ENCODE results near the gene RETREG2.

RETREG2 gene

DNA sequence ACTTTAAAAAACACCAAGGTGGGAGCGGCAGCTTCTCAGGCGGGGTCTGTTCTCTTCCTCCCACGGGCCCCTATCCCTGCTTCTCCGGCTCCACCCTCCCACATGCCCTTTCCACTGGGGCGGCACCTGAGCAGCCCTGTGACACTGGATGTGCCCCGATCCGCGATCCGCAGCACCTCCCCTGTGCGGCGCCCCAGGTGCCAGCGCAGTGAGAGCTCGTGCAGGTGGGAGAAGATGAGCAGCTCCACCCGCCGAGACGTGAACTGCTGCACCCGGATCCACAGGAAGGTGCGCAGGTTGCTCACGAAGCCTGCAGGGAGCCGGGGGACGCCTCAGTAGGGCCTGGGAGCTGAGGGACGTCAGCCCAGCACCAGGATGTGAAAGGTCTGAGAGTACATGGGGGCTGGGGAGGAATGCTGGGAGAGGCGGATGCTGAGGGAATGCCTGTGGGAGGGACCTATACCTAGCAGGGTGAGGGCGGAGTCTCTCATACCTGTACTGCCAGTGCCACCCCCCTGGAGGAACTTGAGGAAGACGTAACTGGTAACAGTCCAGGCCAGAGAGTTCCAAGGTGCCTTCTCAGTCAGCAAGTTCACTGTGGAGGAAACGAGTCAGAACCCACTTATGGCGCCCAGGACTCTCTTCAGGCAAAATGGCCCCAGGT lies 37.9 kb downstream of the RETREG2 start:
- DNase-seq (ENCODE audit: low spot score) = no peak

DNA sequence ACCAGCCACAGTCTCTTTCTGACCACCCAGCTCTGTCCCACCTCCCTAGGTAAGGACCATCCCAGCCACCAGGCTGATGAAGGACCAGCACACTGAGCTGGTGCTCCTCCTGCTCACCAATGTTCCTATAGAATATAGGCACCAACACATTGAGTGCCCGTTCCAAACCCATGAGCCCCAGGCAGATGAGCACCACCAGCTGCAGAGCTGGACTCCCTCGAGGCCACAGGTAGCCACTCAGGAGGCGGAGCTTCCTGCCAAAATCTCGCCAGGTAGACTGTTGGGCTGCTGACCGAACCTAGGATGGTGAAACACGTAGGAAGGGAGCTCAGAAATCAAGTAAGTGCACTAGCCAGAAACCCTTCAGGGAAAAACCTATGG lies 38.5 kb downstream of the RETREG2 start:
- no peak for DNase-seq (ENCODE audit: low spot score)

DNA sequence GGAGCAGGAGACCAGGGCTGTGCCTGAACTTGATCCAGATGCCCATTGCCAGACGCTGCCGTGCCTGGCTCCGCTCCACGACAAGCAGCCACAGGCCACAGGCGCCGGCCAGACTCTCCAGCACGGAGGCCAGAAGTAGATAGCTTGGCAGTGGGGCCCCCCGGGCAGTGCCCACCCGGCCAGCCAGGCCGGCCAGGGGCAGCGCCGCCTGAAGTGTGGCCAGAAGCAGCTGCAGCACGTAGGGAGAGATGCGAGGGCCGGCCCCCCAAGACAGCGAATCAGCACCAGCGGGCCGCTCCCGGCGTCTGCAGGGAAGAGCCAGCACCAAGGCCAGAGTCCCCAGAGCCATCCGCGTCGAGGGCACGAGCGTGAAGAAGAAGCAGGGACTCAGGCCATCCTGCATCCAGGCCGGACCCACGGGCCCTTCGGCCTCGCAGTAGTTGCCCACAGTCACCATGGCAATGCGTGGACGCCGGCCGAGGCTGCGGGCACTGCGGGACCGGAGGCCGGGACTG lies 40.2 kb downstream of the RETREG2 start:
- peak; percentile 55 for DNase-seq (ENCODE audit: low spot score)

DNA sequence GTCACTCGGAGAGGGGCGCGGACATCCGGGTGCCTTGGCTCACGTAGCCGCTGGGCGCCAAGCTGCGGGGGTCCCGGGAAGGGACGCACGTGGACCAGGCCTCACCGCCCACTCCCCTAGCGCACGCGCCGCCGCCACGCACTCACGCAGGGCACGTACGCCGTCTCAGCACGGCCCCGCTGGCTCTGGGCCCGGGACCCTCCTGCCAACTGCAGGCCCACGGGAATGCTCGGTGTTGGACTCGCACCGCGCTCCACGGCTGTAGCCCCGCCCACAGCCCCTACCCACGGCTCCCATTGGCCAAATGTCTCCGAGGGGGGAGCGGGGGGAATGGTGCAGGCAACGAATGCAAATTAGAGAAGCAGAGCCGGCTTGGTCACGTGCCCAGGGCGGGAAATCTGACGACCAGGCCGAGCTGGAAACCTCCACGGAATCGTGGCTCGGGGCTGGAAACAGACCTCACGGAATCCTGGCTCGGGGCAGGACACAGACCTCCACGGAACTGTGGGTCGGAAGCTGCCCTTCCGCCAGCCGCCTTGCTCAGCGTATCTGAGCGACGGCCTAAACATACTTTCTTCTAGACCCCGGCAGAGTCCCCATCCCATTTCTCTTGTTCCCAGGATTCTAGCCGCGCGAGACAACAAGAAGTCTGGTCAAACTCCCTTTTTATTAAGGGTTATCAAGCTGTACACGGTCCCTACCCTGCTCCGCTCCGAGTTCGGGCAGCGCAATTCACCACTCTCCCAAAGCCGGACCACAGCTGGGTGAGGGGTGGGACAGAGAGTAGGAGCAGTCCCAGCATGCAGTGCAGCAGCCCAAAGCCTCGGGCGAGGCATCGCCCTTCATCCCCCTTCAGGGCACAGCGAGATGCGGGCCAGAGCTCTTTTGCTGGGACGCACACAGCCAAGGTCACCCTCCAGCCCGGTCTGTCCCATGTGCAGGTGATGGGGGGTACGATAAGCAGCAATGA lies 40.9 kb downstream of the RETREG2 start, which contains the start of gene ABCB6:
ABCB6 (minus strand) TSS at position 227 of the 970 bp plus-strand sequence. CDS start 285 bp downstream, outside the sequence.
- DNase-seq (ENCODE audit: low spot score) = peak; percentile 94

DNA sequence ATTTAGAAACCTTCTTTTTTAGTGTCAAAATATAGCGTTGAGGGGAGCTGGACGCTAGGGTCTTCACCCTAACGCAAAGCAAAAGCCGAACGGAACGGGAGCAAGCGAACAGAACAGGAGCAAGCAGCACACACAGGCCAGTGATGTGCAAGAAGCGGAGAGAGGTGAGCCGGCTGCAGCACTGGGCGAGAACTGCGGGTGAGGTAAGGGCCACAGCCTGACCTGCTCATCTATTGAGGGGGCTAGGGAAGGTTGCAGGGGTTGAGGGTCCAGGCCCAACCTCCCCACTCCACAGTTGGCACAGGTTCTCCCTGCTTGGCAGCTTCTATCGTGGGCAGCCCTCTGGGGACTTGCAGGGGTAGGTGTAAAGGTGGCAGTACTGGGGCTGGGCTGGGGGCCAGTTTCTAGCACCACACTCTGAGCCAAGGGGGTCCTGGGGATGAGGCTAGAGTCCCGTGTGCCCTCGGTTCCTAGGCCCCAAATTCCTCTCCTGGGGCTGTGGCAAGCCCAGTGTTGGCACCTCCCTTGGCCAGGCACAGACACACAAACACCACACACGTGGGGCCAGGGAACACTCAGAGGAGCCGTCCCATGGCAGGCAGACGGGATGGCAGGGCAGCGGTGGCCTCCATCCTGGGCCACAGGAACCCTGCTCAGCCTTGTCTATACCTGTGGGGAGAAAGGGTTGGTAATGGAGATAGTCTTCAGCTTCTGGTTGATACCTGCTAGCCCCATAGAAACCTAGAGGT lies 41.9 kb downstream of the RETREG2 start:
- no peak for DNase-seq (ENCODE audit: low spot score)

DNA sequence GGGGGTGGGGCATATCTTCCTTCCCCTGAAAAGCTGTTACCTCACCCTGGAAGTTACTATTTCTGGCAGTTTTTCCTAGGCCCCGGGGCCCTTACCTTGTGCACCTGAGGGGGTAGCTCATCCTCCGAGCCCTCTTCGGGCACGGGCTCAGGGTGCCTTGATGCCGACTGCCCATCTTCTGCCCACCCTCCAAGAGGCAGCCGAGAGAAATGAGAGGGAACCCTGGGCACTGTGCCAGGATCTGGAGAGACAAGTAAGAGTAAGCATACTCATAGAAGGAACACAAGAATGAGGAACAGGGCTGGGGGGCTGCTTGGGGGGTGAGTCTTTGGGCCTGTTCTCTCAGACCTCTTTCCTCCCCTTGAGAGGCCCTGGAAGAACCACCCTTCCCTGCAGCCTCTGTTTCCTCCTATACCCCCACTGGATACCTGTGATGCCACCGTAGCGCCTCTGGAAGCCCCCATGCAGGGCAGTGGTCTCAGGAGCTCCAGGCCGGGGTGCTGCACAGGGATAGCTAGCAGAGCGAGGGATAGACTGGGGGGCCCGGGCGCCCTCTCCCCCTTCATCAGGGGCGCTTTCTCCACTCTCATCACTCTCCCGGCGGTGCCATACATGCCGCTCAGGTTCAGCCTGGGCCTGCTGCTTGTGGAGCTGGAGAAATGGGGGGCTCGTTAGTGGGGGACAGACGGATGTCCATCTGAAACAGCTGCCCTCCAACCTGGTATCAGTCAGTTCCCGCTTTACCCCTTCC lies 42.8 kb downstream of the RETREG2 start:
- DNase-seq (ENCODE audit: low spot score) = no peak

DNA sequence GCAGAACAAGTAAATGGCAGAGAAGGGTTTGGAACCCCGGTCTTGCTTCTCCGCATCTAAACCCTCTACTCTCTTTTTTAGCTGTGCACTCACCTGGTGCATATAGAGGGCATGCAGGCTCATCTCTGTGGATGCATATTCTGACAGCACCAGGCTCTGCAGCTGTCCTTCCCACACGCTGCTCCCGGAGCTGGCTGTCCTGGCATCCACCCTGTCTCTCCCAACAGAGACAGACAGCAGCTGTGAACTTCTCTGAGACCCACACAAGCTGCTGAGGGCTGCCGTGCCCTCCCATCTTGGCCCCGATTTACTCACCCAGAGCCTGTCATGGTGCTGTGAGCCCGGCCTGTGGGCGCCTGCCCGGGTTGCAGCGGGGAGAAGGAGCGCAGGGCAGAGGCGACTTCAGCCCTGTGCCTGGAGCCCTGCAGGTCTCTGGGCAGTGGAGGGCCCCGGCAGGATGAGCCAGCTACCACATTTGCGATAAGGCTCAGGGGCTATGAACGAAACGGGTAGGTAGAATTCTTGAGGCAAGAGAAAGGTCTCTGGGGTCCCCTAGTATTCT lies 44.0 kb downstream of the RETREG2 start:
- DNase-seq (ENCODE audit: low spot score) = no peak

DNA sequence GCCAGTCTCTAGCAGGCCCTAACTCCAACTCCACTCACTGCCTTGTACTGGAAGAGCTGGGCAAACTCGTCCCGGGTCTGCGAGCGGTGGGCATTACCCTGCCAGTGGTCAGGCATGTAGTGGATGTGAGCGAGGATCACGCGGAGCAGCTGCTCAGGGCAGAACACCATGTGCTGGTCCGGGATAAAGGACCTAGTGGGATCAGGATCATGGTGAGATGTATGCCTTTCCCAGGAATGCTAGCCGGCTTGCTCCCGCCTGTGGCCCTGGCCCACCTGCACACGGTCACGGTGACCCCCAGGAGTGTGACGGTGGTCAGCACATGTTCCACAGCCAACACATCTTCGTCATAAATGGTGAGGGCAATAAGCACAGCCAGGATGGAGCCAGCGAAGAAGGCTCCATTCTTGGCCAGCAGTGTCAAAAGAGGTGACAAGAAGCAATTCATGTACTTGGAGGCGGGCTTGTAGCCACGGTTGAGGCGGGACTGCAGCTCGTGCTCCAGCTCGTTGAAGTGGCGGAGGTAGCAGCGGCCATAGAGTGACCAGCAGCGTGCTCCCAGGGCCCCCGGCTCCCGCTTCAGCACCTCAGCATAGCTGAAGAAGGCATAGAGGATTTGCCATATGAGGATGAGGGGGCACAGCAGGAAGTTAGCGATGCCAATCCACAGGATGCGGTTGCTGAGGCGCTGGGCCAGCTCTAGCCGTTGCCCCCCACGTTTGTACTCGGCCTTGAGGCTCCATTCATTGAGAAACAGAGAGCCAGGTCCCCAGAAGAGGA lies 45.9 kb downstream of the RETREG2 start:
- no peak for DNase-seq (ENCODE audit: low spot score)

DNA sequence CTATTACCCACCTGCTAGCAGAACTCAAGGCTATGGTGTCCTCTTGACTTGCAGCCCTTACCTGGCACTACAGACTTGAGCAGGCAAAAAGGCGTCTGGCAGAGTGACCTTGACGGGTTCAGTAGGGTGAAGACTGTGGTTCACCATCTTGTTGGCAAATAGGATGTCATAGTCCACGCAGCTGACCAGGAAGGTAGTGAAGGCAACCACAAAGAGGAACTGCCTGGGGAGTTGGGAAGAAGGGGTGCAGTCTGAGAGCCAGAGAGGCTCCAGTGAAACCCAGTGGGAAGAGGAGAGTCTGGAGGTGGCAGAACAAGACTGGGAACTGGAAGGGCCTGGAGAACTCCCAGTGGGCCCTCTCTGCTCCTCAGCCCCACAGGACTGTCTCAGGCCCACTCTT lies 47.3 kb downstream of the RETREG2 start:
- DNase-seq (ENCODE audit: low spot score) = no peak

DNA sequence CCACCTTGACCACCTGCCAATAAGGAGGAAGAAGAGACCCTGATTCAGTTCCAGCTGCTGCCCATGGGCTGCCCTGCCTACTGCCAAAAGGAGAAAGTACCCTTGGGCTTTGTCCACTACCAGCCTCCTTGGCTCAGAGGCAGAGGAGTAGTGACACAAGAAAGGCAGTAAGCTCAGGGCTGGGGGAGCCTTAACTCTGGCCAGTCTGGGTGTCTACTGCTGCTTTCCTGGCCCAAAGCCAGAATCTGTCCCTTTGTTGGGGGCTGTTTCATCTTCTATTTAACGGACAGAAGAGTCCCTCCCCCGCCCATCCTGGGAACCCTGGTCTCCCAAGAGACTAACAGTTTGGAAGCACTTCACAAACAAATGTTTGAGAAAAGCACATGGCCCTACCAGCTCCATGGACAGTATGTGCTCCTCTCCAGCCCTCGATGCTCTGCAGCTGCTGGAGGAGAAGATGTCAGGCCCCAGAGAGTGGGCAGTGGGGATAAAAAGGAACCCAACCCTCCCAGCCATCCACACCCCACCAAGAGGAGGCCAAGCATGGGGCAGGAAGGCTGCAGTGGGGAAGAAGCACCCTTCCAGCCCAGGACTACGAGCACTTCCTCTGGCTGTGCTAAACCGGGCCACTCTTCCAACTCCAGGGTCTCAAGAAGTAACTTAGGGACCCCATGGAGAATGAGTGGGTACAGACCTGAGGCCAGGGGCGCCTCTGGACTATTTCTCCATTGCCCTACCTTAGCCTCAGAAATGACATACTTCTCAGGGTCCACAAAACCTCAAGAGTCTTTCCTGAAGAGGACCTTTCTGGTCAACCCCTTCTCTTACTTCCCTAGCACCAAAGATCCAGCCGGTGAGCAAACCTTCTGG lies 50.2 kb downstream of the RETREG2 start:
- no peak for DNase-seq (ENCODE audit: low spot score)

DNA sequence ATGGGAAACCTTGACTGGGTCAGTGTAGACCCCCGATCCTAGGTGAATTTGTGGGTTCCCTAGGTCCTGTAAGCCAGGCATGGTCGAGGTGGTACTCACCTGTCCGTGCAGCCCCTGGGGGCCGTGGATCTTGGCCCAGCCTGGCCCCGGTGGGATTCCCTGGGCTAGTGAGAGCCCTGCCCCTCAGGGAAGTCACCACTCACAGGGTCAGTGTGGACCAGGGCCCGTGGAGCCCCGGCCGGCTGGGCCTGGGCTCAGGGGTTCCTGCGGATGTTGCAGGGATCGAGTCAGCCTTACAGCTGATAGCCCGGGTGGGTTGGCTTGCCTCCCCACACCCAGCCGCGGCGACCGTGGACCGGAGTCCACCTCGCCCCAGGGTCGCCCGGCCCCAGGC lies 50.8 kb downstream of the RETREG2 start:
- no peak for DNase-seq (ENCODE audit: low spot score)

DNA sequence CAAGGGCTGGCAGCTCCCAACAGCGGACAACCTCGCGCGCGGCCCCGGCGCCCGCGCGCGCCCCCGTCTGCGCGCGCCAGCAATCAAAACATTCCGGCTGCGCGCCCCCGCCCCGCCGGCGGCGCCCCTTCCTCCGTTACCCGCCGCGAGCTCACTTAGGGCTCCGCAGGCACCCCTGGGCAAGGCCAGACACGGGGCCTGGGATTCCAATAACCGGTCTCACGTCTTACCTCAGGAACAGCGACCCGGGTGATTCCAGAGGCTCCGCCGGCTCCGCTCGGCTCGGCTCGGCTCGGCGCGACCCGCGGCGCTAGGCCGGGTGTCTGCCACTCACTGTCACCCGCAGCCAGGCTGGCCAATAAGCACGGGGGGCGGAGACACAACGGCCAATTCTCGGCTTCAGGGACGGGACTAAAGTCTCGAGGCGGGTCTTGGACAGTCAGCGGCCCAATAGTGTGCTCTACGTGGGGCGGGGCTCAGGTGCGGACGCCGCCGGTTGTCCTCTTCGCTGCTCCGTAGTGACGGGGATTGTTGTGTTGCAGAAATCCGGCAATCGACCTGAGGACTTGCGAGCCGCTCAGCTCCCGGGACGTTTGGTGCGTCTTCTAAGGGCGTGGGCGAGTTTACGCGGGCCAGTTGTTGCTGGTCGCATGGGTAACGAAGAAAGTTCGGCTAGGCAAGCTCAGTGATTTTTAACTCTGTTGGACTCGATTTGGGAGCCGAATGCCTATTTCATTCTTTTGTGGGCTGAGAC lies 51.4 kb downstream of the RETREG2 start, which contains the start of the genes ANKZF1 and ATG9A:
ANKZF1 (plus strand) TSS at position 502 of the 754 bp plus-strand sequence. CDS start 452 bp downstream, outside the sequence.
ATG9A (minus strand) TSS at position 332 of the 754 bp plus-strand sequence. CDS start 1,612 bp downstream, outside the sequence.
- DNase-seq (ENCODE audit: low spot score) = peak; percentile 98

DNA sequence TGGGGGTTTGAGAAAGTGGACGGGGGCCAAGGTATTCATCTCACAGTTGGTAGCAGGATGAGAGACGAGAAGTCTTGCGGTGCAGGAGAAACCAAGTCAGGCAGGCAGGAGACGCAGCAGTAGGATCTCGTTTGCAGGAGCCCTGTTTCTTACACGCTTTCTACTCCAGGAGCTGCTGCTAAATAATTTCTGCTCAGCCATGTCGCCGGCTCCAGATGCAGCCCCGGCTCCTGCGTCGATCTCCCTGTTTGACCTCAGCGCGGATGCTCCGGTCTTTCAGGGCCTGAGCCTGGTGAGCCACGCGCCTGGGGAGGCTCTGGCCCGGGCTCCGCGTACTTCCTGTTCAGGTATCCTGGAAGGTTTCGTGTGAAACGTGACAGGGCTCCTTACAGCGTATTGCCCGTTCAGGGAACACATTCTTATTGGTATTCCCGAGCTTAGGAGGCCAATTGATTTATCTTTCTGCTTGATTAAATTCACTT lies 52.0 kb downstream of the RETREG2 start:
- DNase-seq (ENCODE audit: low spot score) = peak; percentile 33

DNA sequence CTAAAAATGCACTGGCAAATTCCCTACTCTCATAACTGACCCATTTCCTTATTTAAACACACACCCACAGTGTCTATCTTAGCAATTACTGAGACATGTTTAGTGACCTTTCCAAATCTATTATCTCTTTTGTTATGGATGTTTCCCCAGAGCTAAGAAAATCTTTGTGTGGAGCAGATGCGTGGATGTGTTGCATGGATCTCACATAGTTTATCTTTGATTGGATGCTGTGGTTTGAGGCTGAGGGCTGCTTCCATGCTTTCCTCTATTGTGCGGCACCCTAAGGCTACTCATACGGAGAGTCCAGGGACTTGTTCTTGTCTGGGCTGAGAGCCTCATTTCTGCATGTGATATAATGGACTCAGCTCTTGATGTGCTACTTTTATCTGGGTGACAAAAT lies 56.3 kb downstream of the RETREG2 start:
- no peak for DNase-seq (ENCODE audit: low spot score)
